ENCODE results near the gene NT5DC1.

DNA sequence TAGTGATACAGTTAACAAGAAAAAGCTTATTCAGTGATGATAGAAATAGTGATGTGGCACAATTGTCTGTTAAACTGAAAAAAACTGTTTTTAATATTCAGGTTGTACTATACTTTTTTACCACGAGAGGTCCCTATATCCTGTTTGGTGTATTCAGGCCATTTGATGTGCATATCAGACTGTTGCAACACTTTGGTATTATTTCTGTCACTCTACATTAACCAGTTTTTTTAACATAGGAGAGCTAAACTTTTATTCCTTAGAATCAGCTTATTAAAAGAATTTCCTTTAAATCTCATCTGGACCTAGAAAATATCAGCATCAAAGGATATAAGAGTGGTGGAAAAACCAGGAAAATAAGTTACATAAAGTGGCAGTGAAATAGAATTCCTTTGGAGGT, 116.4 kb downstream of the NT5DC1 start:
- TF ChIP-seq, protein P1, sequence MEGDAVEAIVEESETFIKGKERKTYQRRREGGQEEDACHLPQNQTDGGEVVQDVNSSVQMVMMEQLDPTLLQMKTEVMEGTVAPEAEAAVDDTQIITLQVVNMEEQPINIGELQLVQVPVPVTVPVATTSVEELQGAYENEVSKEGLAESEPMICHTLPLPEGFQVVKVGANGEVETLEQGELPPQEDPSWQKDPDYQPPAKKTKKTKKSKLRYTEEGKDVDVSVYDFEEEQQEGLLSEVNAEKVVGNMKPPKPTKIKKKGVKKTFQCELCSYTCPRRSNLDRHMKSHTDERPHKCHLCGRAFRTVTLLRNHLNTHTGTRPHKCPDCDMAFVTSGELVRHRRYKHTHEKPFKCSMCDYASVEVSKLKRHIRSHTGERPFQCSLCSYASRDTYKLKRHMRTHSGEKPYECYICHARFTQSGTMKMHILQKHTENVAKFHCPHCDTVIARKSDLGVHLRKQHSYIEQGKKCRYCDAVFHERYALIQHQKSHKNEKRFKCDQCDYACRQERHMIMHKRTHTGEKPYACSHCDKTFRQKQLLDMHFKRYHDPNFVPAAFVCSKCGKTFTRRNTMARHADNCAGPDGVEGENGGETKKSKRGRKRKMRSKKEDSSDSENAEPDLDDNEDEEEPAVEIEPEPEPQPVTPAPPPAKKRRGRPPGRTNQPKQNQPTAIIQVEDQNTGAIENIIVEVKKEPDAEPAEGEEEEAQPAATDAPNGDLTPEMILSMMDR (conservative IDR thresholded peaks at IDR 0.05 in 1 of 2, IDR thresholded peaks at IDR 0.05 in 1 of 2; ENCODE audit: extremely low read depth in 1 of 2, insufficient read depth in 1 of 2, low read depth in 1 of 2, low read length in 2 of 2), result peak; percentile 49 to 57
- no peak for TF ChIP-seq EZH2 (IDR thresholded peaks at IDR 0.05; ENCODE audit: borderline replicate concordance, low read length)

Data from mammary epithelial cell (primary cell).